ENCODE measurements around the gene HEPACAM. TPM values are rescaled to one million over a fixed set of nuclear protein-coding genes. Genes with fewer than 3 reads are reported as not detected.

HEPACAM gene
- total RNA-seq, 1 donor from 2014 or later: 3.6 TPM

Other genes starting within 250 kb of the HEPACAM start
- 0.39 TPM for gene NRGN, start 196.1 kb downstream of the HEPACAM start, total RNA-seq
- 0.20 TPM for gene VSIG2, start 183.8 kb downstream of the HEPACAM start, total RNA-seq
- 9.2 TPM for gene ESAM, start 173.8 kb downstream of the HEPACAM start, total RNA-seq
- gene MSANTD2, start 135.6 kb downstream of the HEPACAM start, total RNA-seq: 15.2 TPM
- 8.8 TPM for gene ROBO3, start 70.6 kb downstream of the HEPACAM start, total RNA-seq
- 9.7 TPM for gene ROBO4, start 38.2 kb downstream of the HEPACAM start, total RNA-seq
- gene HEPN1, start 16.8 kb downstream of the HEPACAM start, total RNA-seq: not detected
- 4.3 TPM for gene CCDC15, start 18.2 kb upstream of the HEPACAM start, total RNA-seq
- 10.3 TPM for gene SLC37A2, start 127.3 kb upstream of the HEPACAM start, total RNA-seq
- gene TMEM218, start 175.6 kb upstream of the HEPACAM start, total RNA-seq: 23.1 TPM
- 4.0 TPM for gene PKNOX2, start 228.7 kb upstream of the HEPACAM start, total RNA-seq